Left ventricle myocardium inferior (tissue), 1 donor: Measurements from ENCODE around the gene CXCL6. TPM values are rescaled to one million over a fixed set of nuclear protein-coding genes. Genes with fewer than 3 reads are reported as not detected.

ENCODE experiments used
- DNase-seq: peaks from one replicate; pipeline ENCODE4 v3.0.0-alpha.2; 2020
- H3K27ac ChIP-seq: fragments of 200-600 bp; replicated peaks from 2 replicates; pipeline ENCODE4 v1.8.0; 2021
- H3K27me3 ChIP-seq: fragments of 200-600 bp; 2 replicates; pipeline ENCODE4 v1.8.0; 2021; ENCODE audit warnings: low read depth
- H3K36me3 ChIP-seq: fragments of 200-600 bp; 2 replicates; pipeline ENCODE4 v1.8.0; 2021
- H3K4me1 ChIP-seq: fragments of 200-600 bp; 2 replicates; pipeline ENCODE4 v1.8.0; 2021
- H3K4me3 ChIP-seq: fragments of 200-600 bp; 2 replicates; pipeline ENCODE4 v1.8.0; 2021; ENCODE audit warnings: mild to moderate bottlenecking, moderate library complexity
- H3K9me3 ChIP-seq: fragments of 200-600 bp; replicated peaks from 2 replicates; pipeline ENCODE4 v1.8.0; 2021
- CTCF ChIP-seq: fragments of 200-600 bp; IDR thresholded peaks from 2 replicates; pipeline ENCODE4 v1.8.0; 2021; ENCODE audit warnings: antibody characterized with exemption, mild to moderate bottlenecking, borderline replicate concordance
- intact Hi-C: fragments of 100-400 bp; cut with micrococcal nuclease; formaldehyde crosslinking; loops from one replicate; pipeline ENCODE4 v1.11.0; 2022
- total RNA-seq: library from RNA; stranded (reverse); fragmentation: NEBNext Ultra II Directional; extraction: Animal tissue kit (Norgen Biotek cat#: 25700); gene quantifications from one replicate; pipeline ENCODE4 v1.2.1, GENCODE V29; 2021
- donor health status: DM: no; HTN: yes; CAD: no; lungs with severe emphysema.

Gene CXCL6
- total RNA-seq, 1 donor from 2014 or later = not detected

GRCh38 chr4:73842696-73843095, 6.2 kb downstream of the CXCL6 start:
- H3K4me3 ChIP-seq = no peak overlapping the region
- no peaks in the 10 kb centered on the region for H3K4me1 ChIP-seq
- no peaks in the 10 kb centered on the region for H3K9me3 ChIP-seq
- intact Hi-C loops = no loop called here
- TF ChIP-seq CTCF = no peak
- peaks cover 19% of the 10 kb centered on the region for H3K27me3 ChIP-seq
- H3K27ac ChIP-seq = no peak overlapping the region
- no peaks in the 10 kb centered on the region for H3K36me3 ChIP-seq
- DNase-seq = no peak

- Histone ChIP-seq H3K27ac (no peak overlapping the region), H3K4me1 (no peaks in the 10 kb centered on the region), H3K27me3 (peaks cover 16% of the 10 kb centered on the region), H3K9me3 (no peaks in the 10 kb centered on the region), H3K4me3 (no peak overlapping the region), H3K36me3 (no peaks in the 10 kb centered on the region)
- no peak for TF ChIP-seq CTCF
- no peak for DNase-seq
- intact Hi-C loops = no loop called here
Measured at GRCh38 chr4:73843369-73843768, 6.9 kb downstream of the CXCL6 start.

GRCh38 chr4:73844345-73844744, 7.9 kb downstream of the CXCL6 start:
- no peak overlapping the region for H3K4me3 ChIP-seq
- no peaks in the 10 kb centered on the region for H3K9me3 ChIP-seq
- TF ChIP-seq CTCF = no peak
- H3K27me3 ChIP-seq = peaks cover 16% of the 10 kb centered on the region
- DNase-seq = no peak
- H3K27ac ChIP-seq = no peak overlapping the region
- H3K36me3 ChIP-seq = no peaks in the 10 kb centered on the region
- no peaks in the 10 kb centered on the region for H3K4me1 ChIP-seq
- intact Hi-C loops = no loop called here

GRCh38 chr4:73844806-73845205, 8.3 kb downstream of the CXCL6 start:
- Histone ChIP-seq H3K4me3 (no peak overlapping the region), H3K27ac (no peak overlapping the region), H3K36me3 (no peaks in the 10 kb centered on the region), H3K9me3 (no peaks in the 10 kb centered on the region), H3K27me3 (peaks cover 12% of the 10 kb centered on the region), H3K4me1 (no peaks in the 10 kb centered on the region)
- TF ChIP-seq CTCF = no peak
- no peak for DNase-seq
- intact Hi-C loops = no loop called here

GRCh38 chr4:73847526-73848182, 11.2 kb downstream of the CXCL6 start:
- intact Hi-C loops = no loop called here
- H3K4me1 ChIP-seq = no peaks in the 10 kb centered on the region
- H3K9me3 ChIP-seq = no peaks in the 10 kb centered on the region
- no peak overlapping the region for H3K4me3 ChIP-seq
- peaks cover 7% of the 10 kb centered on the region for H3K27me3 ChIP-seq
- no peak for DNase-seq
- no peak overlapping the region for H3K27ac ChIP-seq
- H3K36me3 ChIP-seq = no peaks in the 10 kb centered on the region
- no peak for TF ChIP-seq CTCF
